Effector CD8-positive, alpha-beta T cell (primary cell): ENCODE data around the gene XXYLT1.
"Not testable (repeated sequence)": the region's sequence is repeated elsewhere in the genome, so short reads cannot be mapped to it uniquely, and the experiment has no call there.

Experiments
- DNase-seq: peaks from one replicate; lab custom pipeline; 2025; lab: John Stamatoyannopoulos, UW

Gene XXYLT1

GRCh38 chr3:195063581-195064193 is 207.3 kb downstream of the XXYLT1 start:
- no peak for DNase-seq

- no peak for DNase-seq
Measured at GRCh38 chr3:195062866-195063540, 208.0 kb downstream of the XXYLT1 start.

GRCh38 chr3:195061756-195062655 is 209.0 kb downstream of the XXYLT1 start:
- DNase-seq = no peak

GRCh38 chr3:195060531-195061291 is 210.2 kb downstream of the XXYLT1 start:
- DNase-seq = no peak

GRCh38 chr3:195060217-195060481 is 210.8 kb downstream of the XXYLT1 start:
- DNase-seq = no peak

GRCh38 chr3:195059471-195060216 is 211.3 kb downstream of the XXYLT1 start:
- no peak for DNase-seq

GRCh38 chr3:195059006-195059350 is 212.0 kb downstream of the XXYLT1 start:
- DNase-seq = no peak

GRCh38 chr3:195058336-195059005 is 212.5 kb downstream of the XXYLT1 start:
- DNase-seq = no peak

GRCh38 chr3:195057716-195058115 is 213.2 kb downstream of the XXYLT1 start:
- no peak for DNase-seq

- DNase-seq = no peak
Measured at GRCh38 chr3:195056506-195056905, 214.5 kb downstream of the XXYLT1 start.

GRCh38 chr3:195054311-195054710 is 216.6 kb downstream of the XXYLT1 start:
- DNase-seq = no peak

GRCh38 chr3:195052939-195053338 is 218.0 kb downstream of the XXYLT1 start:
- no peak for DNase-seq

GRCh38 chr3:195050296-195050695 is 220.7 kb downstream of the XXYLT1 start:
- not testable (repeated sequence) for DNase-seq

- no peak for DNase-seq
Measured at GRCh38 chr3:195048059-195048905, 222.7 kb downstream of the XXYLT1 start.

- DNase-seq = no peak
Measured at GRCh38 chr3:195047536-195047935, 223.4 kb downstream of the XXYLT1 start.

- DNase-seq = no peak
Measured at GRCh38 chr3:195046441-195046840, 224.5 kb downstream of the XXYLT1 start.

- no peak for DNase-seq
Measured at GRCh38 chr3:195045481-195046210, 225.3 kb downstream of the XXYLT1 start.

GRCh38 chr3:195044411-195044810 is 226.5 kb downstream of the XXYLT1 start:
- DNase-seq = no peak

GRCh38 chr3:195043607-195044339 is 227.2 kb downstream of the XXYLT1 start:
- DNase-seq = no peak
